Activated CD8-positive, alpha-beta memory T cell treated with anti-CD3 and anti-CD28 coated beads for 36 hours (primary cell): ENCODE results near the gene HDAC5. TPM values are rescaled to one million over a fixed set of nuclear protein-coding genes. Genes with fewer than 3 reads are reported as not detected.

Experiments used
- CTCF ChIA-PET: fragments of 350-600 bp; sonication (Branson Sonifier 250); formaldehyde crosslinking; loops from one replicate; lab custom pipeline; 2021; ENCODE audit warnings: antibody characterized with exemption; lab: Charles Lee
- POLR2A ChIA-PET: fragments of 350-600 bp; sonication (Branson Sonifier 250); formaldehyde crosslinking; loops from one replicate; lab custom pipeline; 2021; ENCODE audit warnings: antibody characterized with exemption; lab: Charles Lee
- total RNA-seq, 2 experiments: library from RNA; stranded (reverse); gene quantifications; one replicate each; pipeline ENCODE4 v1.2.3, GENCODE V29; 2021

HDAC5 gene
- total RNA-seq, 2 experiments from 2014 or later: 18.9 to 20.7 TPM

- POLR2A ChIA-PET: no interaction called here
- CTCF ChIA-PET: interaction anchor here (0.9 to 1.6 kb wide), 3 partner anchors 8 to 33 kb away, joined by 3 read pairs; no protein-coding TSS in a partner anchor
Measured at GRCh38 chr17:44082256-44082927, 41.0 kb downstream of the HDAC5 start.

GRCh38 chr17:44081681-44082080, 41.8 kb downstream of the HDAC5 start:
- POLR2A ChIA-PET: no interaction called here
- CTCF ChIA-PET: interaction anchor here (0.9 kb wide), 1 partner anchor 34 kb away, joined by 3 read pairs; no protein-coding TSS in a partner anchor

- CTCF ChIA-PET: no interaction called here
Measured at GRCh38 chr17:44079877-44080821, 43.3 kb downstream of the HDAC5 start.

GRCh38 chr17:44078412-44078811, 45.0 kb downstream of the HDAC5 start:
- CTCF ChIA-PET: no interaction called here
- POLR2A ChIA-PET: interaction anchor here (0.6 to 1.8 kb wide), 2 partner anchors 9 to 14 kb away, joined by 3 to 4 read pairs; no protein-coding TSS in a partner anchor

More at GRCh38 chr17:44079877-44080821, 43.3 kb downstream of the HDAC5 start:
- POLR2A ChIA-PET: no interaction called here

GRCh38 chr17:44077595-44077909, 45.9 kb downstream of the HDAC5 start:
- ChIA-PET POLR2A (interaction anchor here (1.8 kb wide), 1 partner anchor 10 kb away, joined by 4 read pairs; no protein-coding TSS in a partner anchor), CTCF (no interaction called here)

- ChIA-PET CTCF (no interaction called here), POLR2A (interaction anchor here (1.8 kb wide), 1 partner anchor 10 kb away, joined by 4 read pairs; no protein-coding TSS in a partner anchor)
Measured at GRCh38 chr17:44076716-44077594, 46.5 kb downstream of the HDAC5 start.

- POLR2A ChIA-PET: interaction anchor here (1.1 kb wide), 1 partner anchor 9 kb away, joined by 7 read pairs; the partner anchor contains the start of gene LSM12
- CTCF ChIA-PET: no interaction called here
Measured at GRCh38 chr17:44075598-44076293, 47.7 kb downstream of the HDAC5 start.

GRCh38 chr17:44074911-44075285, 48.5 kb downstream of the HDAC5 start:
- ChIA-PET CTCF (interaction anchor here (0.8 to 1.2 kb wide), 3 partner anchors 8 to 11 kb away, joined by 3 to 4 read pairs (median 3); no protein-coding TSS in a partner anchor), POLR2A (interaction anchor here (1.1 kb wide), 1 partner anchor 8 kb away, joined by 7 read pairs; the partner anchor contains the start of gene LSM12)

GRCh38 chr17:44074231-44074910, 49.1 kb downstream of the HDAC5 start:
- POLR2A ChIA-PET: interaction anchor here (1.1 kb wide), 1 partner anchor 8 kb away, joined by 7 read pairs; the partner anchor contains the start of gene LSM12
- CTCF ChIA-PET: interaction anchor here (0.8 to 1.2 kb wide), 3 partner anchors 9 to 11 kb away, joined by 3 to 4 read pairs (median 3); no protein-coding TSS in a partner anchor

- ChIA-PET CTCF (interaction anchor here (0.6 to 2.3 kb wide), 3 partner anchors 11 to 44 kb away, joined by 3 to 6 read pairs (median 3); no protein-coding TSS in a partner anchor), POLR2A (no interaction called here)
Measured at GRCh38 chr17:44071772-44072171, 51.7 kb downstream of the HDAC5 start.

GRCh38 chr17:44071198-44071520, 52.3 kb downstream of the HDAC5 start:
- CTCF ChIA-PET: interaction anchor here (0.6 to 2.3 kb wide), 2 partner anchors 38 to 45 kb away, joined by 3 to 6 read pairs; no protein-coding TSS in a partner anchor
- POLR2A ChIA-PET: no interaction called here

- POLR2A ChIA-PET: interaction anchor here (0.6 kb wide), 2 partner anchors 124 to 710 kb away, joined by 4 to 6 read pairs; no protein-coding TSS in a partner anchor
- CTCF ChIA-PET: interaction anchor here (2.3 kb wide), 1 partner anchor 45 kb away, joined by 6 read pairs; no protein-coding TSS in a partner anchor
Measured at GRCh38 chr17:44070455-44071197, 52.8 kb downstream of the HDAC5 start, which contains the start of gene G6PC3. TSS of gene G6PC3 (plus strand) at chr17:44070735. CDS start at chr17:44070966, 231 bp downstream.

GRCh38 chr17:44069974-44070454, 53.4 kb downstream of the HDAC5 start:
- POLR2A ChIA-PET: interaction anchor here (0.6 to 0.7 kb wide), 3 partner anchors 124 to 709 kb away, joined by 4 to 6 read pairs (median 6); no protein-coding TSS in a partner anchor
- CTCF ChIA-PET: interaction anchor here (0.7 kb wide), 1 partner anchor 108 kb away, joined by 3 read pairs; no protein-coding TSS in a partner anchor

GRCh38 chr17:44067545-44067940, 55.9 kb downstream of the HDAC5 start:
- POLR2A ChIA-PET: no interaction called here
- CTCF ChIA-PET: no interaction called here

- ChIA-PET POLR2A (interaction anchor here (0.8 to 1.3 kb wide), 5 partner anchors 9 to 156 kb away, joined by 3 to 7 read pairs (median 5); no protein-coding TSS in a partner anchor), CTCF (interaction anchor here (0.7 kb wide), 1 partner anchor 57 kb away, joined by 3 read pairs; the partner anchor contains the start of gene HDAC5)
Measured at GRCh38 chr17:44066204-44066930, 57.1 kb downstream of the HDAC5 start, which contains the start of gene LSM12. TSS of gene LSM12 (minus strand) at chr17:44066671. CDS start at chr17:44066587, 84 bp downstream.
